Peyer's patch (tissue), 4 donors: ENCODE data around the gene NPEPPS.

Experiments
- POLR2A ChIP-seq, 2 donors: fragments of 450-650 bp; IDR thresholded peaks; one replicate each; pipeline ENCODE4 v1.5.1; 2017; ENCODE audit warnings: antibody characterized with exemption in 2 of 2, mild to moderate bottlenecking in 2 of 2, moderate library complexity in 2 of 2
- TF ChIP-seq, protein P1 (sequence below), 6 experiments: fragments of 450-650 bp in 4 of 6; fragments of 200-600 bp in 2 of 6; sonication (generic) in 1 of 6; IDR thresholded peaks; one replicate each; pipeline ENCODE4 v1.5.1; 2017 to 2019; ENCODE audit warnings: antibody characterized with exemption in 6 of 6, mild to moderate bottlenecking in 3 of 6, moderate library complexity in 1 of 6

DNA sequence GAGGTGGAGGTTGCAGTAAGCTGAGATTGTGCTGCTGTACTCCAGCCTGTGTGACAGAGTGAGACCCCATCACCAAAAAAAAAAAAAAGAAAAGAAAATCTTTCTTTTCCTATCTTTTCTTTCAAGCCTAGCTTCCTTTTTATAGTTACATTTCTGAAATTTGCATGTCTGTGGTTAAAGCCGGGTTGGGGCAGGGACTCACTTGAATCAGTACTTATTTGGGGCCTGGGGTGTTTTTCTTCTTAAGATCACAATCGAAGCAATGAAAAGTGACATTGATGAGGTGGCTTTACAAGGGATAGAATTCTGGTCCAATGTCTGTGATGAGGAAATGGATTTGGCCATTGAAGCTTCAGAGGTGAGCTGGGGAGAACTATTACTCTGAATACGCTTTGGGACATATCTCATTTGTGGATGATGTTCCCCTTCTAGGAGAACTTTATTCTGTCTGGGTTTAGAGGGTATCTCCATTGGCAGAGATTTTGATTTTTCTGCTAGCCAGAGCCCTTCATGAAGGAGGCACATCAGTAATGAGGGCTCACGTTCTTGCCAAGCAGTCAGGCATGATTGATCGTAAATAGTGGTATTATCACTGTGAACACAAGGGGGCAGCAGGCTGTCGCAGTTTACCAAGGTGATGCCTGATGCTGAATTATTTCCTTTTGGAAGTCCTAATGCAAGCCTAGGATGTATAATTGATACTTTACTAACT lies 133.2 kb downstream of the NPEPPS start:
- TF ChIP-seq POLR2A (IDR thresholded peaks at IDR 0.05): no peak
- TF ChIP-seq, protein P1, sequence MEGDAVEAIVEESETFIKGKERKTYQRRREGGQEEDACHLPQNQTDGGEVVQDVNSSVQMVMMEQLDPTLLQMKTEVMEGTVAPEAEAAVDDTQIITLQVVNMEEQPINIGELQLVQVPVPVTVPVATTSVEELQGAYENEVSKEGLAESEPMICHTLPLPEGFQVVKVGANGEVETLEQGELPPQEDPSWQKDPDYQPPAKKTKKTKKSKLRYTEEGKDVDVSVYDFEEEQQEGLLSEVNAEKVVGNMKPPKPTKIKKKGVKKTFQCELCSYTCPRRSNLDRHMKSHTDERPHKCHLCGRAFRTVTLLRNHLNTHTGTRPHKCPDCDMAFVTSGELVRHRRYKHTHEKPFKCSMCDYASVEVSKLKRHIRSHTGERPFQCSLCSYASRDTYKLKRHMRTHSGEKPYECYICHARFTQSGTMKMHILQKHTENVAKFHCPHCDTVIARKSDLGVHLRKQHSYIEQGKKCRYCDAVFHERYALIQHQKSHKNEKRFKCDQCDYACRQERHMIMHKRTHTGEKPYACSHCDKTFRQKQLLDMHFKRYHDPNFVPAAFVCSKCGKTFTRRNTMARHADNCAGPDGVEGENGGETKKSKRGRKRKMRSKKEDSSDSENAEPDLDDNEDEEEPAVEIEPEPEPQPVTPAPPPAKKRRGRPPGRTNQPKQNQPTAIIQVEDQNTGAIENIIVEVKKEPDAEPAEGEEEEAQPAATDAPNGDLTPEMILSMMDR (IDR thresholded peaks at IDR 0.05): peak; percentile 55 to 86 (median 78)
